Tibial artery (tissue), 4 donors: ENCODE data around the gene AP1G1.
A peak's percentile ranks its signal among the peaks of the same experiment; 100 is the strongest.
"Not testable (repeated sequence)": the region's sequence is repeated elsewhere in the genome, so short reads cannot be mapped to it uniquely, and the experiment has no call there.

Experiments used
- DNase-seq, 2 donors: peaks; one replicate each; pipeline ENCODE4 v3.0.0-alpha.2; 2019
- H3K27ac ChIP-seq, 2 donors: fragments of 200-600 bp; sonication (generic) in 1 of 2; 1 replicate in 1 of 2; 2 replicates in 1 of 2; pipeline ENCODE4 v1.5.1; 2018 to 2019; ENCODE audit warnings: mild to moderate bottlenecking in 1 of 2
- H3K27me3 ChIP-seq, 2 donors: fragments of 200-600 bp; sonication (generic) in 1 of 2; one replicate each; pipeline versions ENCODE4 v1.5.1 to v1.6.0; 2016 to 2019
- H3K36me3 ChIP-seq, 3 donors: fragments of 200-600 bp; sonication (generic) in 2 of 3; one replicate each; pipeline ENCODE4 v1.5.1; 2016 to 2019; ENCODE audit warnings: mild to moderate bottlenecking in 2 of 3
- H3K4me1 ChIP-seq, 4 donors: fragments of 200-600 bp; sonication (generic) in 2 of 4; 1 replicate in 3 of 4; 2 replicates in 1 of 4; pipeline ENCODE4 v1.5.1; 2016 to 2019
- H3K4me3 ChIP-seq, 2 donors: fragments of 200-600 bp; sonication (generic) in 1 of 2; 1 replicate in 1 of 2; 2 replicates in 1 of 2; pipeline ENCODE4 v1.5.1; 2018 to 2019; ENCODE audit warnings: mild to moderate bottlenecking in 2 of 2
- H3K9me3 ChIP-seq, 3 donors: fragments of 200-600 bp; sonication (generic) in 1 of 3; one replicate each; pipeline ENCODE4 v1.5.1; 2016 to 2019
- intact Hi-C: fragments of 100-400 bp; cut with DNase I; formaldehyde crosslinking; loops from one replicate; pipeline ENCODE4 v1.15.0; 2023; ENCODE audit warnings: low total_unique reads
- TF ChIP-seq, protein P1 (sequence below), 2 experiments: fragments of 200-600 bp in 1 of 2; fragments of 450-650 bp in 1 of 2; IDR thresholded peaks; one replicate each; pipeline ENCODE4 v1.5.1; 2017 to 2019; ENCODE audit warnings: antibody characterized with exemption in 2 of 2, mild to moderate bottlenecking in 1 of 2, moderate library complexity in 1 of 2

Gene AP1G1

DNA sequence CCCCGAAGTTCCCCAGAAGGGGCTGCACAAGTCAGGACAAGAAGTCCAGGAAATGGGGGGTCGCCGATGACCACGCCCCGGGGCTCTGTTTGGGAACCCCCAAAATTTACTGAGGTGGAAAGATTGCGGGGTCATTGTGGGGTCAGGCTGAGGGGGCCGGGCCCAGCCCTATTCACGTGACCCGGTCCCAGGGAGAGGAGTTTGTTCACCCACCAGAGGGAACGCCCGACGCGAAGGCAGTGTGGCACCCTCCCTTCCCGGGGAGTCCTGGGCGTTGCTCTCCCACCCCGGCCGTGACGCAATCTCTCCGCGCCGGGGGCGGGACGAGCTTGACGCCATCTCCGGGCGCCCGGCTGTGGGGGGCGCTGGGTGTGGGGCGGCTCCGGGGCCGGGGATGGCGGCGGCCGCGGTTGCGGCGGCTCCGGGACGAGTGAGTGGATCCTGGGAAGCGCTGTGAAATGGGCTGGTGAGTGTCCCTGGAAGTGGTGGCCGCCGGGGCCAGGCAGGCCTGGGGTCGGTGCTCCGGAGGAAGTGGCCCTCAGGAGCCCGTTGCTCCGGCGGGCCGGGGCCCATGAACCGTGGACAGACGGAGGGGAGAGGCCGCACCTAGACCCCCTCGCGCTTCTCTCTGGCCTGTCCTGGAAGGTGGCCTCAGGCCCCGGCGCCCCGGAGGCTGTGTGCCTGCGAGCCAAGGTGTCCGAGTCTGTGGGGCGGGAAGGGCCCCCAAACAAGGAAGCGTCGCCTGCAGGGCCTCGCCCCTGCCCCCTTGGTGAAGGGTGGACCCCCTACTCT is 37.2 kb upstream of the AP1G1 start, which contains the start of gene ATXN1L:
Gene ATXN1L (plus strand): TSS at position 338 of the 792 bp plus-strand sequence. CDS start 3,765 bp downstream, outside the sequence.
- Histone ChIP-seq H3K9me3 (no peaks in the 10 kb centered on the region), H3K4me3 (peak within 1 kb of the TSS; percentile 81 to 99), H3K27ac (peak within 1 kb of the TSS; percentile 90 to 96), H3K36me3 (peaks cover 22 to 28% (median 25%) of the 10 kb centered on the region in 3 donors), H3K4me1 (peaks cover 0 to 22% (median 13%) of the 10 kb centered on the region in 4 donors), H3K27me3 (no peaks in the 10 kb centered on the region)
- TF ChIP-seq, protein P1, sequence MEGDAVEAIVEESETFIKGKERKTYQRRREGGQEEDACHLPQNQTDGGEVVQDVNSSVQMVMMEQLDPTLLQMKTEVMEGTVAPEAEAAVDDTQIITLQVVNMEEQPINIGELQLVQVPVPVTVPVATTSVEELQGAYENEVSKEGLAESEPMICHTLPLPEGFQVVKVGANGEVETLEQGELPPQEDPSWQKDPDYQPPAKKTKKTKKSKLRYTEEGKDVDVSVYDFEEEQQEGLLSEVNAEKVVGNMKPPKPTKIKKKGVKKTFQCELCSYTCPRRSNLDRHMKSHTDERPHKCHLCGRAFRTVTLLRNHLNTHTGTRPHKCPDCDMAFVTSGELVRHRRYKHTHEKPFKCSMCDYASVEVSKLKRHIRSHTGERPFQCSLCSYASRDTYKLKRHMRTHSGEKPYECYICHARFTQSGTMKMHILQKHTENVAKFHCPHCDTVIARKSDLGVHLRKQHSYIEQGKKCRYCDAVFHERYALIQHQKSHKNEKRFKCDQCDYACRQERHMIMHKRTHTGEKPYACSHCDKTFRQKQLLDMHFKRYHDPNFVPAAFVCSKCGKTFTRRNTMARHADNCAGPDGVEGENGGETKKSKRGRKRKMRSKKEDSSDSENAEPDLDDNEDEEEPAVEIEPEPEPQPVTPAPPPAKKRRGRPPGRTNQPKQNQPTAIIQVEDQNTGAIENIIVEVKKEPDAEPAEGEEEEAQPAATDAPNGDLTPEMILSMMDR (IDR thresholded peaks at IDR 0.05) = peak in 1 of 2 experiments; percentile 35
- DNase-seq = peak; percentile 87 to 96
- intact Hi-C loops = loop anchor here (5.0 kb wide), 1 partner anchor 34 kb away; no protein-coding TSS in a partner anchor

DNA sequence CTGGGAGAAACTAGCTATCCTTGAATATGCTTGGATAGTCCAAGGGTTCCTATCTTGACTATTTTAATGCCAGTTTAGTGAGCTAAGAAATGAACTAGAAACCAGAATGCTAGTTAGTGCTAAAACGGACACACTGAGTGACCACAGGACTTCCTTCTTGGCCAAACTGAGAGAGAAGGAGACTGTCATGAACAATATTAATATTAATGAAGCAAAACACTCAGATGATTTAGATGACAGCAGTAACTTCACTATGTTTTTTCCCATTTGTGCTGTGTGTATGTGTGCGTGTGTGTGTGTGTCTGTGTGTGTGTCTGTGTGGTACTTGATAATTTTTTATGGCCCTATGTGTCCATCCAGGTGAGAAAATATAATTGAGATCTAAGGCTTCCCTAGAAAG is 34.9 kb upstream of the AP1G1 start:
- intact Hi-C loops = no loop called here
- H3K27me3 ChIP-seq = no peaks in the 10 kb centered on the region
- H3K27ac ChIP-seq = no peak overlapping the region
- peaks cover 0 to 22% (median 13%) of the 10 kb centered on the region in 4 donors for H3K4me1 ChIP-seq
- no peak overlapping the region for H3K4me3 ChIP-seq
- H3K36me3 ChIP-seq = peaks cover 1 to 6% (median 2%) of the 10 kb centered on the region in 3 donors
- H3K9me3 ChIP-seq = no peaks in the 10 kb centered on the region
- DNase-seq = no peak
- TF ChIP-seq, protein P1 (IDR thresholded peaks at IDR 0.05) = no peak

DNA sequence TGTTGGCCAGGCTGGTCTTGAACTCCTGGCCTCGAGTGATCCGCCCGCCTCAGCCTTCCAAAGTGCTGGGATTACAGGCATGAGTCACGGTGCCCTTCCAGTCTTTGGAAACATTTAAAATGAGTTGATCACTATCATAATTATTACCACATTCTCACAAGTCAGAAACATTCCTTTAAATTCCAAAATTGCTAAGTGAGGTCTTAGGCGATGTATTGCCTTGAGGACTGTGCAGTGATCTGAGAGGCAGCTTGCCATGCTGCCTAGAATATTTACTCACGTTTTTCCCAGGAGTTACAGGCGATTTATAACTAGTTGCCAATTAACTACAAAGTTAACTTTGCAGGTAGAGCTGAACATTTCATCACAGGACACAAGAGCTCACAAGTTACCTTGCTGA is 31.4 kb upstream of the AP1G1 start:
- Histone ChIP-seq H3K27ac (no peak overlapping the region), H3K36me3 (no peaks in the 10 kb centered on the region), H3K4me1 (peaks cover 0 to 2% (median 0%) of the 10 kb centered on the region in 4 donors), H3K4me3 (no peak overlapping the region), H3K9me3 (no peaks in the 10 kb centered on the region), H3K27me3 (no peaks in the 10 kb centered on the region)
- intact Hi-C loops = no loop called here
- TF ChIP-seq, protein P1 (IDR thresholded peaks at IDR 0.05) = no peak
- no peak for DNase-seq

DNA sequence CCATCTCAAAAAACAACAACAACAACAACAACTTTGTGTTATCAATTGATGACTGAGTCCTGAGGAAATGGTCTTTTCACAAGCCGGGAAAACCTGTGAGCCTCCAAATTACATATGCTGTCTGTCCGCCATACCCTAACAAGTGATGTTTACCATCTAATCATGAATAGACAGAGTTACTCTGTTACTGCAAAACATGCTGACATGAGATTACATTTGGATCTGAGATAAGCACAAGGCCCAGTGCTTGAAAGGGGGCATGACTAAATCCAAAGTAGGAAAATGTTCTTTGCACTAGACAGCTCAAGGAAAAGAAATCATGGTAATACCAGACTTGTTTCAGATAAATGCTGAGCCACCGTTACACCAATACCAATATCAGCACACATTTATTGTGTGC is 28.5 kb upstream of the AP1G1 start:
- TF ChIP-seq, protein P1 (IDR thresholded peaks at IDR 0.05) = no peak
- no peaks in the 10 kb centered on the region for H3K27me3 ChIP-seq
- H3K9me3 ChIP-seq = no peaks in the 10 kb centered on the region
- H3K4me1 ChIP-seq = no peaks in the 10 kb centered on the region
- H3K4me3 ChIP-seq = no peak overlapping the region
- H3K27ac ChIP-seq = no peak overlapping the region
- H3K36me3 ChIP-seq = no peaks in the 10 kb centered on the region
- intact Hi-C loops = no loop called here
- no peak for DNase-seq

DNA sequence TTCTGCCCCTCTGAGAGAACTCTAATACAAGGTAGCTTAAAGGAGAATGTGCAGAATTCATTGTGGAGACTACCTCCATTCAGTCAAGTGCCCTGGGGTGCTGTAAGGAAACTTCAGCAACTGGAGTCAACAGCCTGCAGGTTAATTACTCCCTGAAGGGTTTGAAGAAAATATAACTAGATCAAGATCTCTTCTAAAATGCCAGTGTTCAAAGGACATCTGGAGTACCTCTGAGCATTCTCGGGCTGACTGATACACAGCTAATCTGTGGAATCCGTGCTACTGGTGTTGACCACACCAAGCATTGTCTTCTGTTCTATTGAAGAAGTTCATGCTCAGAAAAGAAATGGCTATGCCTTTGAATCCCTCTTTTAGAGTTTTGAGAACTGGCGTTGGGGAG is 25.7 kb upstream of the AP1G1 start:
- no peaks in the 10 kb centered on the region for H3K4me1 ChIP-seq
- TF ChIP-seq, protein P1 (IDR thresholded peaks at IDR 0.05) = no peak
- intact Hi-C loops = no loop called here
- no peak overlapping the region for H3K27ac ChIP-seq
- no peak overlapping the region for H3K4me3 ChIP-seq
- DNase-seq = no peak
- no peaks in the 10 kb centered on the region for H3K36me3 ChIP-seq
- no peaks in the 10 kb centered on the region for H3K9me3 ChIP-seq
- no peaks in the 10 kb centered on the region for H3K27me3 ChIP-seq

DNA sequence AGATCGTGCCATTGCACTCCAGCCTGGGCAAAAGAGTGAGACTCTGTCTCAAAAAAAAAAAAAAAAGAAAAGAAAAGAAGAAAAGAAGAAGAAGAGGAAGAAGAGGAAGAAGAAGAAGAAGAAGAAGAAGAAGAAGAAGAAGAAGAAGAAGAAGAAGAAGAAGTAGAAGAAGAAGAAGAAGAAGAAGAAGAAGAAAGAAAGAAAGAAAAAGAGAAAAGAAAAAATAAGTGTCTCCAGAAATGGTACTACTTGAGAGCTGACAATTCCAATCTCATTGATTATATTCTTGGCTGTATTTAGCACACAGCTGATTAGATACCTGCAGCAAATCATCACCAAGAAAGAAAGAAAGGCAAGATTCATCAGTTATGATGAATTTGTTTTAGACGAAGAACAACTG is 23.5 kb upstream of the AP1G1 start:
- DNase-seq, intact Hi-C loops, H3K4me1 ChIP-seq, H3K27ac ChIP-seq, H3K36me3 ChIP-seq, H3K4me3 ChIP-seq, H3K27me3 ChIP-seq, H3K9me3 ChIP-seq: not testable (repeated sequence)

DNA sequence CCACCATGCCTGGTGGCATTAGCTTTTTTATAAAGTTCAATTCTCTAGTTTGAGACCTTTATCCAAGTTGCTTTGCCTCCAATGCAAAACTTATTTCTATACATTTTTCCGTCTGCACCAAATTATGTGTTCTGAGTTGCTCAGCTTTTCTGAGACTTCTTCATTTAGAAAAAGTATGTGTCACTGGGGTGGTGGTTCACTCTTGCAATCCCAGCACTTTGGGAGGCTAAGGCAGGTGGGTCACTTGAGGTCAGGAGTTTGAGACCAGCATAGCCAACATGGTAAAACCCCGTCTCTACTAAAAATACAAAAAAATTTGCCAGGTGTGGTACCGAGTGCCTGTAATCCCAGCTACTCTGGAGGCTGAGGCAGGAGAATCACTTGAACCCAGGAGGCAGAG is 23.1 kb upstream of the AP1G1 start:
- intact Hi-C loops, DNase-seq, H3K9me3 ChIP-seq, H3K27me3 ChIP-seq, H3K36me3 ChIP-seq, H3K4me3 ChIP-seq, H3K27ac ChIP-seq, H3K4me1 ChIP-seq: not testable (repeated sequence)
